SKM-1 treated with dmso at 0.1 percent for 144 hours (cell line): ENCODE results near the gene FAM221A.
"Not testable (repeated sequence)": the region's sequence is repeated elsewhere in the genome, so short reads cannot be mapped to it uniquely, and the experiment has no call there.

ENCODE experiments used
- DNase-seq: peaks from one replicate; lab custom pipeline; 2025; ENCODE audit not compliant: unreplicated experiment; lab: John Stamatoyannopoulos, UW

The FAM221A gene

DNA sequence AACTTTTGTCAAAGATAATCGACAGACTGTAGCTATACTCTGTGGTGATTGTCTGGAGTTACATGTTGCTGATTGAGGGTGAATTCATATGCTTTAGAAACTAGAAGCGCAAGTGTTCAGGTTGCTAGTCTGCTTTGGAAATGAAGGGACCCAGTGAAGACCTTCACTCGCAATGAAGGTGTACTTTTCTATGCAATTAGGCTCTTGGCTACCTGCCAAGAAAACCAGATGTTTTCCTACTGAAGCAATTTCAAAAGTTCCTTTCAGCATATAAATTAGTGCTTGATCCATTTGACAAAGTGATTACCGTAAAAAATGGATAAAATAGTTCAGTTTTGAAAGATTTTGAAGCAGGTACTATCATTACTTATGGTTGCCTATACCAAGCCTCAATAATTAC lies 20.0 kb downstream of the FAM221A start:
- DNase-seq: no peak

DNA sequence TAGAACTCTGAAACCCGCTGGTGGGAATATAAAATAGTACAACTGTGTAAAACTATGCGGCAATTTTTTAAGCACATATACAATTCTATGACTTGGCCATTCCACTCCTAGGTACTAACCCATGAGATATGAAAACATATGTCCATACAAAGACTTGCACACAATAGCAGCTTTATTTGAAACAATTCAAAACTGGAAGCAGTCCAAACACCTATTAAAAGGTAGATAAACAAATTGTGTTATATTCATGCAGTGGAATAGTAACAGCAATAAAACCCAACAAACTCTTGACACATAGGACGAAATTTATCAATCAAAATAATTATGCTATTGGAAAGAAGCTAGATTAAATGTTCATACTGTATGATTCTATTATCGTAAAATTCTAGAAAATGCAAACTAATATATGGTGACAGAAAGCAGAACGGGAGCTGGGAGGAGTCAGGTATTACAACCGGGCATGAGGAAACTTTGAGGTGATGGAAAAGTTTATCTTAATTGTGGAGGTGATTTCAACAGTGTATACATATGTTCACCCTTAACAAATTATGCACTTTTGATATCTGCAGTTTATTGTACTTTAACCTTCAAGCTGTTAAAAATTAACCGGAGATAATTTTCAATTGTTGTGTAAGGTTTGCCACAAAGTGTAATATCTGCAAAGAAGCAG lies 29.2 kb downstream of the FAM221A start:
- no peak for DNase-seq

DNA sequence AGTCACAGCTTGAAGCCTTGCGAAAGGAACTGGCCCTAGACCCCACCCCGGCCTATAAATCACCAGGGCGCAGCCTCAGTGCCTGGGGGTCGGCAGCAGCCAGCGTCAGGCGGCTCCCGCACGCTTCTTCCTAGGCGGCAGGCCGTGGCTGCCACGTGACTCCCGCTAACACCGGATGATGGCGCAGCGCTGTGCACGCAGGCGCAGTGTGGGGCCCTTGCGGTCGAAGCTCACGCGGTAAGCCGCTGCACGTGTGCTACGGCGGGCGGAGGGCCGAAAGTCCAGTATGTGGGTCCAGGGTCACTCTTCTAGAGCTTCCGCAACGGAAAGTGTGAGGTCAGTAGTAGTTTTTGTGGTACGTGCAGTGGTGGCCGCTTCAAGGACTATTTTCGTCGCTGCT lies 30.0 kb downstream of the FAM221A start, which contains the start of gene STK31:
Gene STK31 (plus strand): TSS at position 220 of the 400 bp plus-strand sequence. CDS start 67 bp downstream, at position 287.
- DNase-seq: no peak

GRCh38 chr7:23712368-23713284 lies 32.6 kb downstream of the FAM221A start:
- peak; percentile 27 for DNase-seq

- no peak for DNase-seq
Measured at GRCh38 chr7:23713285-23714149, 33.5 kb downstream of the FAM221A start.

DNA sequence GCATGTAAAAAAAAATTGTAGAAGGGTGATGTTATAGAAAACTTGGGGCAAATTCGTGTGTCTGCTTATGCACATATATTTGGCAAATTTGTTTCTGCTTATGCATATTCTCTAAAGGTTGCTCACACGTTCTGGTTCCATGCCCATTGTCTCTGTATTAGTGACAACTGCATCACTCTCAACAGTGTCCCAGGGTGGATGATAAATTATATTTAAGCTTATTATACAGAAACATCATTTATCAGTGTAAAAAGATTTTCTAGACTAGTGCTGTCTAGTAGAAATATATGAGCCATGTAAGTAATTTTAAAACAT lies 34.1 kb downstream of the FAM221A start:
- no peak for DNase-seq

GRCh38 chr7:23714579-23714978 lies 34.6 kb downstream of the FAM221A start:
- no peak for DNase-seq

GRCh38 chr7:23715099-23715498 lies 35.1 kb downstream of the FAM221A start:
- no peak for DNase-seq

DNA sequence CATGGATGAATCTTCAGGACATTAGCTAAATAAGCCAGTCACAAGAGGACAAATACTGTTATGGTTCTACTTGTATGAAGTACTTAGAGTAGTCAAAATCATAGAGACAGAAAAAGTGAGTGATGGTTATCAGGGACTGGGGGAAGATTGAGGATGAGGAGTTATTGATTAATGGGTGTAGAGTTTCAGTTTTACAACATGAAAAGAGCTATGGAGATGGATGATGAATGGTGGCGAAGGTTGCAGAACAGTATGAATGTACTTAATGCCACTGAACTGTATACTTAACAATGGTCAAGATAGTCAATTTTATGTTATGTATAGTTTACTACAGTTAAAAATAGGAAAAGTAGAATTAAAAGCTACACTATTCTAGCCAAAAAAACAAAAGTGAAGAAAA lies 37.8 kb downstream of the FAM221A start:
- DNase-seq: no peak

- no peak for DNase-seq
Measured at GRCh38 chr7:23721456-23721855, 41.5 kb downstream of the FAM221A start.

DNA sequence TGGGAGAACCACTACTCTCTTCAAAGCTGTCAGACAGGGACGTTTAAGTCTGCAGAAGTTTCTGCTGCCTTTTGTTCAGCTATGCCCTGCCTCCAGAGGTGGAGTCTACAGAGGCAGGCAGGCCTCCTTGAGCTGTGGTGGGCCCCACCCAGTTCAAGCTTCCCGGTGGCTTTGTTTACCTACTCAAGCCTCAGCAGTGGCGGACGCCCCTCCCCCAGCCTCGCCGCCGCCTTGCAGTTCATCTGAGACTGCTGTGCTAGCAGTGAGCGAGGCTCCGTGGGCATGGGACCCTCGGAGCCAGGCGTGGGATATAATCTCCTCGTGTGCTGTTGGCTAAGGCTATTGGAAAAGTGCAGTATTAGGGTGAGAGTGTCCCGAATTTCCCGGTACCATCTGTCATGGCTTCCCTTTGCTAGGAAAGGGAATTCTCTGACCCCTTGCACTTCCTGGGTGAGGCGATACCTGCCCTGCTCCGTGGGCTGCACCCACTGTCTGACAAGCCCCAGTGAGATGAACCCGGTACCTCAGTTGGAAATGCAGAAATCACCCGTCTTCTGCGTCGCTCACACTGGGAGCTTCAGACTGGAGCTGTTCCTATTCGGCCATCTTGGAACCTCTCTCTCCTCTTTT lies 42.7 kb downstream of the FAM221A start:
- DNase-seq: not testable (repeated sequence)

DNA sequence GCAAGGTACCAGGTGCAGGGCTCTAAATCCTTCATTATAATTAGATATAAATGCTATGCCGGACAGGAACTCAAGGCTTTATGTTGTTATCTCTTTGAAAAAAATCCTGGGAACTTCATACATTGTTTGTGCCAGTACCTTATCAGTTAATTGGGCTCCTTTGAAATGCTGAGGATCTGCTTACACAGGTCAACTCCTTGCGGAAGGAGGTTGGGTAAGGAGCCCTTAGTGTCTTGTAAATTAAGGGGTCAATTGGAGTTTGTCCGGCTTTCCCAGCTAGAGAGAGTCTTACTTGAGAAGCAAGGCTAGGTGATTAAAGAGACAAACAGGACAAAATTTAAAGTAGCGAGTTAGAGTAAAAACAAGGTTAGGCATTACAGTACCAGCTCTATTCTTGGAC lies 44.1 kb downstream of the FAM221A start:
- not testable (repeated sequence) for DNase-seq

- DNase-seq: no peak
Measured at GRCh38 chr7:23742051-23742450, 62.1 kb downstream of the FAM221A start.

- no peak for DNase-seq
Measured at GRCh38 chr7:23743226-23743625, 63.2 kb downstream of the FAM221A start.

DNA sequence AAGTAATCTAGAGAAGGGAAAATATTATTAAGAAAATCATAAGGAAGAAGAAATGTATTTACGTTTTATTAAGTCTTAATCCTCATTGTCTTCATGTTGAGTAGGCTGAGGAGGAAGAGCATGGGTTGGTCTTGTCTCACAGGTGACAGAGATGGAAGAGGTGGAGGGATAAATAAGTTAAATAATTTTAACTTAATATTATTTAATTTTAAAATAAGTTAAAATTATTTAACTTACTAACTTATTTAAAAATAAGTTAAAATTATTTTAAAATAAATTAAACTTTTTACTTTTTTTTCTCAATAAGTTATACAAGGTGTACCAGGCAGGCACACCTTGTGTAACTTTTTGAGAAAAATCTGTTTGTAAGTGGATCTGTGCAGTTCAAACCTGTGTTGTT lies 66.6 kb downstream of the FAM221A start:
- DNase-seq: no peak

DNA sequence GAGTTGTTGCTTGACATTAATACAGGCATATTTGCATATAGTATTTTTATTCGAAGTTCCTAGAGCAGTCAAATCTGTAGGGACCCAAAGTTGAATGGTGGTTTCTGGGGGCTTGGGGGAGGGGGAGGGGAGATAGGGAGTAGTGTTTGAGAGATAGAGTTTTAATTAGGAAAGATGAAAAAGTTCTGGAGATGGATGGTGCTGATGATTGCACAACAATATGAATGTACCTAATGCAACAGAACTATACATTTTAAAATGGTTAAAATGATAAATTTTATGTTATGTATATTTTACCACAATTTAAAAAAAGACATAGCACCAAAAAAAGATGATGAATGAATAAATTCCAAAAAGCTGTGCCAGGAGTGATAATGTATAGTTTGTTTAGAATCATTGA lies 71.9 kb downstream of the FAM221A start:
- no peak for DNase-seq
